Activated effector memory CD4-positive, alpha-beta T cell treated with Interleukin-2 at 50 U/mL for 16 hours (primary cell): ENCODE measurements around the gene PREX1.
"Not testable (repeated sequence)": the region's sequence is repeated elsewhere in the genome, so short reads cannot be mapped to it uniquely, and the experiment has no call there.

ENCODE experiments used
- DNase-seq: peaks from one replicate; pipeline ENCODE4 v3.0.0-alpha.2; 2020

Gene PREX1

GRCh38 chr20:48614593-48615274 is 213.1 kb downstream of the PREX1 start:
- DNase-seq: no peak

DNA sequence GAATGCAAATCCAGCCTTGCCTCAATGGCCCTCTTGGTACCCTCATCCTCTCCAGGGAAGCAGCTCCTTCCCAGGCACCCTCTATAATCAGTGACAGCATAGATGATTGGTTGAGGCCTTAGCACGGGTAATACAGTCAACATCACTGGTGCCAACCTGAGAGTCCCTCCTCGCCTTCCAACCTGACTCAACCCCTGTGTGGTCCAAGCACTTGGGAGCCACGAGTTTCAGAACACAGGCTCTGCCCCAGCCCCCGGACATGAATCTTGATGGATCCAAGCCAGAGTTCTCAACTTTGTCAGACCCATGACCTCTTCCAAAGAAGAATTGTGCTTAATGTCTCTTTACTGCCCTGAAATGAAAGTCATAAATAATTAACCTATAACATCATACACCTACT is 213.9 kb downstream of the PREX1 start:
- DNase-seq: no peak

- no peak for DNase-seq
Observed at GRCh38 chr20:48612335-48612734, 215.5 kb downstream of the PREX1 start.

GRCh38 chr20:48610996-48611395 is 216.8 kb downstream of the PREX1 start:
- DNase-seq: no peak

DNA sequence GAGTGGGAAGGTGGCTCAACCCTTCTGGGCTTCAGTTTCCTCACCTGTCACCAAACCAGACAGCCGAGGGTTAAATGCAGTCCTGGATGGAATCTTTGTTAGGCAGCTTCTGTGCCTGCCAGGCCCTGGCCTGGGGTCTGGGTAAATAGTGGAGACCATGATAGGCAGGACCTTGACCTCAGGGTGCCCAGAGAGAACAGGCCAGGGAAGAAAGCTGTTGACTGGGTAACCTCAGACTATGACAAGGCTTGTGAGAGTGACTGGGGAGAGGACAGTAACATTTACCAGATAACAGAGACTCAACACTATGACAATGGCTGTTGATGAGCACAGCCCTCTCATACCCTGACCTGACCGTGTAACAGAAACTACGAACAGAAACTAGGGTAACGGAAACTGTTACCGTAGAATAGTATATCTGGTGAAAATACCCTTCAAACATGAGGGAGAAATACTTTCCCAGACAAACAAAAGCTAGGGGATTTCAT is 218.3 kb downstream of the PREX1 start:
- DNase-seq: no peak

DNA sequence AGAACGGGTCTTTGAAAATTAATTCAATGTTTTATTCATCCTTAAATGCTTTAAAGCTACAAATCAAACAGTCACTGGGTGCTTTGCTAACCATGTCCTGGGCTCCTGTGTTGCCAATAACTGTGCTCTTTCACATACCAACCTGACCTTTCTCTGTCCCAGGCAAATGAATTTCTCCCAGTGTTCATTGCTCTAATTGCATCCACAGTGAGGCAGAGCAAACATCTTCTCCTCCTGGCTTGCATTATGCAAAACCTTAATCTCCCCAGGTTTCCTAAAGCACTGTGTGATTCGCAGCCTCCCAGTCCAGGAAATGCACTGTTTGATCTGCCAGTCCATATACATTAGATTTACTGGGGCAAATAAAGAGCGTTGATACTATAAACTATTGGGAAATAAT is 219.0 kb downstream of the PREX1 start:
- DNase-seq: no peak

- no peak for DNase-seq
Observed at GRCh38 chr20:48607544-48607865, 220.3 kb downstream of the PREX1 start.

DNA sequence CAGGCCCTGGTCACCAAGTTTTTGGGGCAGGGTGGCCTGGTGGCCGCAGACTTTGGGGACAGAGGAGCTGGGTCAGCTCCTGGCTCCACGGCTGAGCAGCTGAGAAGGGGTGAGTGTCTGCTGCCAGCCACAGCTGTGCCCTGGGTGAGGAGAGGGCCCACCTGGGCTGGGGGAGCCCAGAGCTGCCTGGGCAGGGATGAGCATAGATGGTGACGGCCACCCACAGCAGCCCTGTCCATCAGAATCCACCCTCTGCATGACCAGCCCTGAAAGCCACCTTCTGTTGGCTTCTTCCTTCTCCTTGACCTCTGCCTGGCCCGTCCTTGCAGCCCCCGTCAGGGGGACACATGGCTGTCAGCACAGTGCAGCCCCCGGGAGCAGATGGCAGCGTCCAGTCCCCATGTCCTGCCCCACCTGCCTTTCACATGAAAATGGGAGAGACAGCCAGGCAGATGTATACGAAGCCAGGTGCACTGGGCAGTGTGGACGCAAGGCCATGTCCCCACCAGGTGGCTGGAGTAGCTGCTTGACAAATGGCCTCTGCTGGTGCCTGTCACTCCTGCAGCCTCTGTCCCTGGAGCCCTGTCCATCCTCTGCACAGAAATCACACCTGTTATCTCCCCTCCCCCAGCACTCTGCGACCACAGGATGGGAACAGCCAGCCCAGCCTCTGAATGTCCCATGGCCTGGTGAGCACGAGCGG is 220.8 kb downstream of the PREX1 start:
- no peak for DNase-seq

DNA sequence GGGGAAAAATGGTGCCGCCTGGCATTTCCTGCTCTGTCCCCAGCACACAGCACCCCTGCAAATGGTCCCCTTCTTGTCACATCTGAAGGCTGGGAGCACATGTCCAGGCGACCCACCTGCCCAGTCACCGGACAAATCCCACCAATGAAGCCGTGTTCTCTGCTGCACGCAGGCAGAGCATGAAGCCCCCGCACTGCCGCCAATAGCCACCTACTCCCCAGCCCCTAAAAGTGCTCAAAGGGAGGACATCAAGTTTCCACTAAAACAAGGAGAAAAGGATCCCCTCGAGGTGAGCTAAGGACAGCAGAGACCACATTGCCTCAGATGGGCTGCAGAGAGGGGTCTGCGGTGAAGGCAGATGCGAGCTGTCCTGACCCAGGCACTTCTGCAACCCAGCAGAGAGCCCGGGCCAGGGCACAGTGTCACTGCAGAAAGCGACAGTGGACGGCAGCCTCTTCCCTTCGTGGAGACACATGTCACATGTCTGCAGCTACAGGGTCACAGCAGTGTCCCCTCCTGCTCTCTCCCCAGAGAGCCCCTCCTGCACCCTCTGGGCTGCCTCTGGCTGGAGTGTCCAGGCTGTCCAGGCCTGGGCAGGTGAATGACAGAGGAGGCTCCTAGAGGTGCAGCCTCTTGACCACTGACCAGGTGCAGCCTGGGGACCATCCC is 221.5 kb downstream of the PREX1 start:
- no peak for DNase-seq

DNA sequence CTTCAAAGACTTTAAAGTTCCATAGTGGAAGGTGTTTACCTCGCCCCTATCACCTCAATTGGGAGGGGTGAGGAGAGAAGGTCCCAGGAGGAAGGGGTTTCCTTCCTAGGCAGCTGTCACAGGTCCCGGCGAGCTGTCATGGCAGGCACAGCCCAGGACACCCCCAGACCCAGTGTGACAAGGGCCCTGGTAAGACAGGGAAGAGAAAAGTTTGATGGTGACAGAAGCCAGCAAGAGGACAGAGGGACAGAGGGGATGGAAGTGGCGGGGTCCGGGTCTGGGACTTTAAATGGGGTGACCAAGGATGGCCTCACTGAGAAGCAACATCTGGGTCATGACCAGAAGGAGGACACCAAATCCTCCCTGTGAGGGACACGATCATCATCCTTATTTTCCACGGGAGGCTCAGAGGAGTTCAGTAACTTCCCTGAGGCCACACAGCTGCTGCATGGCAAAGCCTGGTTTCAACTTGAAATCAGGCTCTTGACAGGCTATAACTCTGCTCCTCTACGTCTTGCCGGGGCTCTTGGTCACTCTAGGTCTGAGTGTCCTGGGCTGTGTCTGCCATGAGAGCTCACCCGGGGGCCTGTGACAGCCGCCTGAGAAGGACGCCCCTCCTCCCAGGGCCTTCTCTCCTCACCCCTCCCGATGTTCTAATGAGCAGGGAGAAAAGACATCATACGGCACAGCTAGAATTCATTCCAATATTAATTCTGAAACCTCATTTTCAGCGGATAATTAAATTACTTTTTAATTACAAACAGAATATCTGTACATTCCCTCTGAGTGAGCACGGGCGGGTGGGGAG is 222.2 kb downstream of the PREX1 start:
- DNase-seq: no peak

GRCh38 chr20:48604936-48605335 is 222.9 kb downstream of the PREX1 start:
- no peak for DNase-seq

DNA sequence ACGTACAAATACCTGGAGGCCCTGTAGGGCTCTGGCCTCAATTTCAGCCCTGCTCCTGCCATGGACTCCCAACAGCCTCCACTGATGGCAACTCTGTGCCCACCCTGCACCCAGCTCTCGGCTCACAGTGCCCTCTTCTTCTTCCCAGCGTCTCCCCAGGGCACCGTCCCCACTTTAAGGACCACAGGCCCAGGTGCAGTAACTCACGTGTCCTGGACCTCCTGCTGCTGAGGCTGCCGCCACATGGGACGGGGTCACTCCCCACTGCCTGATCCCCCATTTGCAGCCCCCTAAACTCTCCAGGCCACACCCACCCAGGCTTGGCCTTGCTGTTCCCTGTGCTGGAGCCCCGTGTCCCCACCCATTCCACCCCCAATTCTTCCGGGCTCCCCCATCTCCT is 223.4 kb downstream of the PREX1 start:
- no peak for DNase-seq

DNA sequence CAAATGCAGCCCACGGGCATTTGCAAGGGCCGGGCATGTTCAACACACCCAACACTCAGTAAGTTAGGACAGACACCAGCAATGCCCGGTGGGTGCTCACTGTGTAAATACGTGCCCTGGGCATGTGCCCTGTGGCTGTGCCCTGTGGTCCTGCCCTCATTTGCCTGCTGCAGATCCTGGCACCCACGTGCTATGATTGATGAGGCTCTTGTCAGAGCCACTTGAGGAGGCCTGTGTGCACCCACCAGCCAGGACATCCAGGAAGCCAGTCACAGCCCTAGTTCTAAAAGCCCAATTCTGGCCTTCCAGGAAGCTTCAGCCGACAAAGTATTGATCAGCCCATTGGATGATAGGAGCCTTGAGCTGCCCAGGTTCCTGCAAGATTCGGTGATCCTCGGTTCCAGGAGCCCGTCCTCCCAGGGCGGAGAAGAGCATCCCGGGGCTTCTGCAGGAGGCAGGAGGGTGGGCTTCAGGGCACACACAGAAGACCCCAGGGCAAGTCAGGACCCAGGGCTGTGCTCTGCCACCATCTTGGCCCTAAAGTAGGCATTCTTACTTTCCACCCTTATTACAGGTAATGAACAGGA is 223.9 kb downstream of the PREX1 start:
- no peak for DNase-seq

DNA sequence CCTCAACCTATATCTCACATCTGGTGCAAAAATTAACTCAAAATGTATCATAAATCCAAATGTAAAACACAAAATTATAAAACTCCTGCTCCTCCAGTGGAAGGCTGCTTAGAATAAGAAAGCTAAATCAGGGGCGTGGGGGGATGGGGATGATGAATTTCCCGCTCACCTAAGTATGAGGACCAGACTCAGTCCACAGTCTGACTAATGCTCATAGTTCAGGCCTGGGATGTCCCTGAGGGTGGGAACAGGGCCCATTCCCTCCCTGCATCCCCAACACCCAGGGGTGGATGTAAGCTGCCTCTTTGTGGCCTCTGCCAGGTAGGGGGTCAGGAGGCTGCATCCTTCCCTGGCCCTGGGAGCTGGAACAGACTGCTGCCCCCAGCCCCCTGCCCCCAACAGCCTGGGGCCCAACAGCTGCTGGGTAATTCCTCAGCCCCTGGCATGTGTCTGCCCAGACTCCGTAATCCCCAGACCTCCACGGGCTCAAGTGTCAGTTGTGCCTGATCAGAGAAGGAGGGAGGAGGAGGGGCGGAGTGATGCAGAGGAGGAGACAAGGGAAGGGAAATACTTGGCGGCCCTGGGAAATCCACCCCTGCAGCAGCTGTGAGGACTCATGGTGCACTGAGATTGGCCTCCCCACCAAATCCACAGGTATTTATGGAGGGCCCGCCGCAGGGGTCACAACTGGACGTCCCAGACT is 224.5 kb downstream of the PREX1 start:
- no peak for DNase-seq

GRCh38 chr20:48601798-48602197 is 226.0 kb downstream of the PREX1 start:
- no peak for DNase-seq

GRCh38 chr20:48600470-48600945 is 227.3 kb downstream of the PREX1 start:
- DNase-seq: no peak

DNA sequence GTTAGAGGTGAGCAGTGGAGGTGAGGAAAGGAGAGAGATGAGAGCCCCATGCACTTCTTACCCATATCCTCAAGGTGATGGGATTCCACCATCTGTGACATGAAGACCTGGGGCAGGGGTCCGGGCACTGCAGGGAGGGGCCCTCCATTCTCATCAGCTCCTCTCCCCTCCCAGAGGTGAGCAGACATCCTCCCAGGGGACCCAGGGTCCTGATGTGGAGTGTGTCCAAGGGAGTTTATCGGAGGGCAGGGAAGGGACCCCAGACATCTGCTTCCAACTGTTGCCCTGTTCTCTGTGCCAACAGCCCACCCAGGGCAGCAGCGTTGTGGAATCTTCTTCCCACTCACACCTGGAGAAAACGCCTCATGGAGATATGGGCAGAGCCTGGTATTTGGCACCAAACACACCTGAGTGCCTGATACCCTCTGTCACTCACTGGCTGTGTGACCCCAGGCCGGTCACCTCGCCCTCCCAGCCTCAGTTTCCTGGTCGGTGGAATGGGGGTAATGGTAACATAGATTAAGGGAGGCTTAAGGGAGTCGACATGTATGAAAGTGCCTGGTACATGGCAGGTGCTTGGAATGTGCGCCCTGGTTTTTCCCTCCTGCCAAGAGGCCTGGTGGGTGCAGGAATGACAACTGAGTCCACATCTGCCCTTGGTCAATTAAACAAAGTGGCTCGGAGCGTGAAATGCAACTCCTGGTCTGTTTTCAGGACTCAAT is 227.9 kb downstream of the PREX1 start:
- no peak for DNase-seq

DNA sequence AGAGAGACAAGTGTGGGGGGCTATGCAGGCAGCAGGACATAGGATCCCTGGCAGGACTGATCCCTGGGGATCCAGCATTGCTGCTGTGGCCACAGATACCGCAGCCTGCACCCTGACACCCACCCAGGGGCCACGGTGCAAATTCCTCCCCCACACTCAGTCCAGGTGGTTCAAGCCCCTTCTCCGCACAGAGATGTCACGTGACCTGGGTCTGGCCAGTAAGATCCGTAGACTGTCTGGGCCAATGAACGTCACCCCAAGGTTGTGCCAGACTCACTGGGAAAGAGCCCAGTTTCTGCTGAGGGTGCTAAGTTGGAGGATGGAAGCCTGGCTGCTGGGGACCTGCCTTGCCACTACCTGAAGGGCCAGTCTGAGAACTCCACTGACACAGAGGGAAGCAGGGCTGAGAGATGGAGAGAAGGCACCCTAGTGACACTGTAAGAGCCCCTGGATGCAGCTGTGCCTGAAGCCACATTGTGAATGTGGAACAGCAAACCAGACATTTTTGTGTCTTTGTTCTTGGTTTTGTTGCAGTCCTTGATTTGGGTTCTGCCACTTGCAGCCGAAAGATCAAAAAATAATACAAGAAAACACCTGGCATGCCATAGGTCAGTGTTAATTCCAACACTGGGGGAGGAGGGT is 228.6 kb downstream of the PREX1 start:
- DNase-seq: no peak

DNA sequence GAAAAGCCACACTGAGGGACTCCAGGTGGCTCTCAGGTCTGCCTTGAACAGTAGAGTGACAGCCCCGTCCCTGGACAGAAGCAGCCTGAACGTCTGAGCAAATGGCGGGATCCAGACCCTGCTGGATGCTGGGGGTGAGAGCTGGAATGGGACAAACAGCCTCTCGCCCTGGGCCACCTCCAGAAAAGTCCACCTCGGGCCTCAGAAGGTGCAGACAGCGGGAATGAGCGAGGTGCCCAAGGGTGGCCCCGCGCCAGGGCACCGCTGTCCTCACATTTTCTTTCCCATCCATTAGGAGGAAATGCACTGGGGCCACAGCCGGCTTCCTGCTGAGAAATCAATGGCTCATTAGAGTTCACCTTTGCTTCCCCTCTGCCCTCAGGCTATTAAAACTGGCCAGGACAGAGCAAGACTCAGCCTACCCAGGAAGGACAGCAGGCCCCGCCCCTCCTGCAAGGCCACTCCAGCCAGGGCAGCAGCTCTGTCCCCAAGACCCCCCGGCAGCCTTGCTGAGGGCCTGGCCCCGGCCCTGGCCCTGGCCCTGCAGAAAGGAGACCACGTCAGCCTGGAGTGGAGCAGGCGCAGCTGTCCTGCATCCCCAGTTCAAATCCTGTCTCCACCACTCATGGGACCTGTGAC is 229.4 kb downstream of the PREX1 start:
- not testable (repeated sequence) for DNase-seq

DNA sequence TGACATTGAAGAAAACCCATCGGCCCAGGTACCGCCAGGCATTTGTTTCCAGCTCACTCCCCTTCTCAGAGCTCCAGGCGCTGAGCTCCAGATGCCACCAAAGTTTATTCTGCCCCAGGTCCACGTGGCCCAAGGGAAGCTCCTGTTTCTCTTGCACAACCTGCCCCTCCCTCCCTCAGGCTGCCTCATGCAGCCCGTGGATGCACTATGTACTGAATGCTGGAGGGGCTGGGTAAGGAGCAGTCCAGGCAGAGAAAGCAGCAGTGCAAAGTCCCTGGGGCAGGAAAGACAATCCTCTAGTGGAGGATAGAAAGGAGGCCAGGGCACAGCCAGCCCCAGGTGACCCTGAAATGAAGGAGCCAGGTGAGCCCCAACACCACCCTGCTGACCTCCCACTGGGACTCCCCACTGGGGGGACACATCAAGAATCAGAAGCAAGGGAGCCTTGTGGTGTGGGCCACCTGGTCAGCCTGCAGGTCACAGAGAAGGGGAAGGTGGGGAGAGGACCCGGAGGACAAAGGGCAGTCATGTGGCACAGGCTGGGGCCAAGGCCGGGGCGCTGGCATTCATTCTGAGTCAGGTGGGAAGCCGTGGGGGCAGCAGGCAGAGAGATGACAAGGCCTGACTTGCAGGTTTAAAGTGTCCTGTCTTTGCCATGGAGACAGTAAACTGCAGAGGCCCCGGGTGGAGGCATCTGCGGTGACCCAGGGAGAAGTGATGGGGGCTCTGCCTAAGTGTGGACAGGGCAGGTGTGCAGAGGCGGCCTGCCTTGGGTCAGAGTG is 230.1 kb downstream of the PREX1 start:
- no peak for DNase-seq
